Activated T-cell treated with anti-CD3 and anti-CD28 coated beads for 1 hour (primary cell): ENCODE measurements around the gene MLKL.
"Not testable (repeated sequence)": the region's sequence is repeated elsewhere in the genome, so short reads cannot be mapped to it uniquely, and the experiment has no call there.

Experiments
- DNase-seq: peaks from one replicate; pipeline ENCODE4 v3.0.0-alpha.2; 2020; ENCODE audit warnings: low read depth

Gene MLKL

GRCh38 chr16:74732707-74733350 is 32.2 kb upstream of the MLKL start:
- DNase-seq: no peak

- no peak for DNase-seq
Measured at GRCh38 chr16:74731853-74732477, 31.3 kb upstream of the MLKL start.

- no peak for DNase-seq
Measured at GRCh38 chr16:74729783-74730683, 29.4 kb upstream of the MLKL start.

GRCh38 chr16:74727903-74728302 is 27.2 kb upstream of the MLKL start:
- no peak for DNase-seq

- DNase-seq: no peak
Measured at GRCh38 chr16:74726716-74727115, 26.1 kb upstream of the MLKL start.

- no peak for DNase-seq
Measured at GRCh38 chr16:74725651-74726455, 25.2 kb upstream of the MLKL start.

- no peak for DNase-seq
Measured at GRCh38 chr16:74724820-74725549, 24.3 kb upstream of the MLKL start.

GRCh38 chr16:74723256-74723655 is 22.6 kb upstream of the MLKL start:
- no peak for DNase-seq

- not testable (repeated sequence) for DNase-seq
Measured at GRCh38 chr16:74722156-74722555, 21.5 kb upstream of the MLKL start.

- DNase-seq: no peak
Measured at GRCh38 chr16:74721716-74722115, 21.1 kb upstream of the MLKL start.

- no peak for DNase-seq
Measured at GRCh38 chr16:74720579-74720978, 19.9 kb upstream of the MLKL start.

- no peak for DNase-seq
Measured at GRCh38 chr16:74718741-74719610, 18.3 kb upstream of the MLKL start.

- no peak for DNase-seq
Measured at GRCh38 chr16:74718140-74718539, 17.5 kb upstream of the MLKL start.

GRCh38 chr16:74717367-74717766 is 16.7 kb upstream of the MLKL start:
- no peak for DNase-seq

GRCh38 chr16:74716355-74716754 is 15.7 kb upstream of the MLKL start:
- DNase-seq: no peak

GRCh38 chr16:74713876-74714275 is 13.2 kb upstream of the MLKL start:
- DNase-seq: no peak

- no peak for DNase-seq
Measured at GRCh38 chr16:74713325-74713724, 12.7 kb upstream of the MLKL start.

GRCh38 chr16:74711938-74712337 is 11.3 kb upstream of the MLKL start:
- no peak for DNase-seq

- no peak for DNase-seq
Measured at GRCh38 chr16:74710401-74710800, 9.7 kb upstream of the MLKL start.

- peak; percentile 81 for DNase-seq
Measured at GRCh38 chr16:74709441-74709877, 8.8 kb upstream of the MLKL start.

GRCh38 chr16:74700116-74700437 is 585 bp downstream of the MLKL start:
- peak; percentile 12 for DNase-seq
